Neural cell (in vitro differentiated cells): ENCODE results near the gene THAP7.

Source experiments
- EP300 ChIP-seq: fragments of 450-650 bp; conservative IDR thresholded peaks from 2 replicates; pipeline ENCODE4 v1.6.1; 2014; ENCODE audit warnings: antibody characterized with exemption, mild to moderate bottlenecking, moderate library complexity; ENCODE audit not compliant: poor library complexity, severe bottlenecking
- EZH2 ChIP-seq: fragments of 200-600, 300-800 bp; shearing (Covaris generic), sonication (generic); IDR thresholded peaks from 2 replicates; pipeline ENCODE4 v1.6.1; 2014; ENCODE audit warnings: antibody characterized with exemption, low read length, borderline replicate concordance, mild to moderate bottlenecking; ENCODE audit not compliant: insufficient read depth, poor library complexity, severe bottlenecking
- MXI1 ChIP-seq: fragments of 450-650 bp; conservative IDR thresholded peaks from 2 replicates; pipeline ENCODE4 v1.6.1; 2014; ENCODE audit warnings: antibody characterized with exemption, mild to moderate bottlenecking; ENCODE audit not compliant: poor library complexity, severe bottlenecking
- POLR2AphosphoS5 ChIP-seq: IDR thresholded peaks from 2 replicates; pipeline ENCODE4 v1.6.1; 2012
- RAD21 ChIP-seq: fragments of 450-650 bp; conservative IDR thresholded peaks from 2 replicates; pipeline ENCODE4 v1.6.1; 2014; ENCODE audit warnings: antibody characterized with exemption, mild to moderate bottlenecking, moderate library complexity
- TF ChIP-seq, protein P1 (sequence below): fragments of 450-650 bp; IDR thresholded peaks from 2 replicates; pipeline ENCODE4 v1.5.1; 2014; ENCODE audit warnings: antibody characterized with exemption, mild to moderate bottlenecking, moderate library complexity; ENCODE audit not compliant: poor library complexity, severe bottlenecking
- TF ChIP-seq, protein P2 (sequence below): IDR thresholded peaks from 2 replicates; pipeline ENCODE4 v1.6.1; 2012; ENCODE audit warnings: borderline replicate concordance

DNA sequence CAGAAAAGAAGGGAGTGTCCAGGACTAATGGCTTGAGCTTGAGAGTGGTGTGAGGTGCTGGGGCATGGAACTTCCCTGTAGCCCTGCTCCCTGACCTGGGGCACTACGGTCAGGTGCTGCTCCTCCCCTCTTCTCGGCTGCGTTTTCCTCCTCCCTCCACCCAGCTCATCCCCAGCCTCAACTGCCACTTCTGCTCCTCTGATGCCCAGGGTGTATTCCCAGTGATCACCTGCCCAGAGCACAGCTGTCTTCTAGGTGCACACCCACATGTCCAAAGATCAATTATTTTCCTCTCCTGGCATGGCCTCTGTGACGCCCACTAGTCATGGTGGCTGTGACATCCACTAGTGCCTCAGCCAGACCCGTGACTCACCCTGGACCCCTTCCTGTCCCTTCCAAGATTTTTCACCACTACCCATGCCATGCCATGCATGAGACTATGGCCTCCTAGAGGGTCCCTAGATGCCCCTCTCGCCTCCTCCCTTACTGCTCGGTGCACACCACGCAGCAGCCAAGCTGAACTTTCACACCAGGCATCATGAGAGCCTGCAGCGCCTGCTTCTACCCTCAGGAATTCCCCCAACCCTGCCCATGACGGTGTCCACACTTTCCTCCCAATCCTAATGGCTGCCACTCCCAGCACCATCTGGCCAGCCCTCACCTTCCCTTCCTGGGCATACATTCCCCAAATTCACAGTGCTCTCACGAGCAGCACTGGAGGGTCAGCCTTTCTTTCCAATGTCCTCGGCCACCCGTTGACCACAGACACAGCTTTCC is 14.9 kb upstream of the THAP7 start:
- TF ChIP-seq, protein P1, sequence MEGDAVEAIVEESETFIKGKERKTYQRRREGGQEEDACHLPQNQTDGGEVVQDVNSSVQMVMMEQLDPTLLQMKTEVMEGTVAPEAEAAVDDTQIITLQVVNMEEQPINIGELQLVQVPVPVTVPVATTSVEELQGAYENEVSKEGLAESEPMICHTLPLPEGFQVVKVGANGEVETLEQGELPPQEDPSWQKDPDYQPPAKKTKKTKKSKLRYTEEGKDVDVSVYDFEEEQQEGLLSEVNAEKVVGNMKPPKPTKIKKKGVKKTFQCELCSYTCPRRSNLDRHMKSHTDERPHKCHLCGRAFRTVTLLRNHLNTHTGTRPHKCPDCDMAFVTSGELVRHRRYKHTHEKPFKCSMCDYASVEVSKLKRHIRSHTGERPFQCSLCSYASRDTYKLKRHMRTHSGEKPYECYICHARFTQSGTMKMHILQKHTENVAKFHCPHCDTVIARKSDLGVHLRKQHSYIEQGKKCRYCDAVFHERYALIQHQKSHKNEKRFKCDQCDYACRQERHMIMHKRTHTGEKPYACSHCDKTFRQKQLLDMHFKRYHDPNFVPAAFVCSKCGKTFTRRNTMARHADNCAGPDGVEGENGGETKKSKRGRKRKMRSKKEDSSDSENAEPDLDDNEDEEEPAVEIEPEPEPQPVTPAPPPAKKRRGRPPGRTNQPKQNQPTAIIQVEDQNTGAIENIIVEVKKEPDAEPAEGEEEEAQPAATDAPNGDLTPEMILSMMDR, result no peak
- TF ChIP-seq EZH2, result no peak
- no peak for TF ChIP-seq POLR2AphosphoS5
- no peak for TF ChIP-seq MXI1
- TF ChIP-seq EP300, result no peak
- TF ChIP-seq RAD21, result no peak
- TF ChIP-seq, protein P2, sequence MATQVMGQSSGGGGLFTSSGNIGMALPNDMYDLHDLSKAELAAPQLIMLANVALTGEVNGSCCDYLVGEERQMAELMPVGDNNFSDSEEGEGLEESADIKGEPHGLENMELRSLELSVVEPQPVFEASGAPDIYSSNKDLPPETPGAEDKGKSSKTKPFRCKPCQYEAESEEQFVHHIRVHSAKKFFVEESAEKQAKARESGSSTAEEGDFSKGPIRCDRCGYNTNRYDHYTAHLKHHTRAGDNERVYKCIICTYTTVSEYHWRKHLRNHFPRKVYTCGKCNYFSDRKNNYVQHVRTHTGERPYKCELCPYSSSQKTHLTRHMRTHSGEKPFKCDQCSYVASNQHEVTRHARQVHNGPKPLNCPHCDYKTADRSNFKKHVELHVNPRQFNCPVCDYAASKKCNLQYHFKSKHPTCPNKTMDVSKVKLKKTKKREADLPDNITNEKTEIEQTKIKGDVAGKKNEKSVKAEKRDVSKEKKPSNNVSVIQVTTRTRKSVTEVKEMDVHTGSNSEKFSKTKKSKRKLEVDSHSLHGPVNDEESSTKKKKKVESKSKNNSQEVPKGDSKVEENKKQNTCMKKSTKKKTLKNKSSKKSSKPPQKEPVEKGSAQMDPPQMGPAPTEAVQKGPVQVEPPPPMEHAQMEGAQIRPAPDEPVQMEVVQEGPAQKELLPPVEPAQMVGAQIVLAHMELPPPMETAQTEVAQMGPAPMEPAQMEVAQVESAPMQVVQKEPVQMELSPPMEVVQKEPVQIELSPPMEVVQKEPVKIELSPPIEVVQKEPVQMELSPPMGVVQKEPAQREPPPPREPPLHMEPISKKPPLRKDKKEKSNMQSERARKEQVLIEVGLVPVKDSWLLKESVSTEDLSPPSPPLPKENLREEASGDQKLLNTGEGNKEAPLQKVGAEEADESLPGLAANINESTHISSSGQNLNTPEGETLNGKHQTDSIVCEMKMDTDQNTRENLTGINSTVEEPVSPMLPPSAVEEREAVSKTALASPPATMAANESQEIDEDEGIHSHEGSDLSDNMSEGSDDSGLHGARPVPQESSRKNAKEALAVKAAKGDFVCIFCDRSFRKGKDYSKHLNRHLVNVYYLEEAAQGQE, result no peak
